Tibial nerve (tissue), 4 donors: ENCODE results near the gene ZNF534.
"Not testable (repeated sequence)": the region's sequence is repeated elsewhere in the genome, so short reads cannot be mapped to it uniquely, and the experiment has no call there.

ENCODE experiments used
- CTCF ChIP-seq, 5 experiments: fragments of 200-600 bp in 3 of 5; fragments of 450-650 bp in 2 of 5; sonication (generic) in 3 of 5; IDR thresholded peaks; one replicate each; pipeline ENCODE4 v1.5.1; 2016 to 2019; ENCODE audit warnings: antibody characterized with exemption in 5 of 5, mild to moderate bottlenecking in 3 of 5, moderate library complexity in 2 of 5
- EP300 ChIP-seq, 2 donors: sonication (generic); formaldehyde crosslinking; IDR thresholded peaks; one replicate each; pipeline ENCODE4 v1.6.1; 2017; ENCODE audit warnings: antibody characterized with exemption in 2 of 2, mild to moderate bottlenecking in 1 of 2

- TF ChIP-seq CTCF, EP300 (IDR thresholded peaks at IDR 0.05): not testable (repeated sequence)
These were observed 72.0 kb downstream of the ZNF534 start for GRCh38 chr19:52500991-52501390.
